GM21717 (cell line): ENCODE measurements around the gene ANO2.
"Not testable (repeated sequence)": the region's sequence is repeated elsewhere in the genome, so short reads cannot be mapped to it uniquely, and the experiment has no call there.

Experiments used
- ATAC-seq: cut with Tn5 transposase; IDR thresholded peaks from one replicate; pipeline ENCODE4 v1.9.1; 2021; ENCODE audit warnings: mild to moderate bottlenecking, moderate library complexity; ENCODE audit not compliant: unreplicated experiment

ANO2 gene

GRCh38 chr12:5685935-5686334 lies 259.1 kb downstream of the ANO2 start:
- no peak for ATAC-seq

GRCh38 chr12:5684989-5685388 lies 260.1 kb downstream of the ANO2 start:
- no peak for ATAC-seq

GRCh38 chr12:5682581-5682980 lies 262.5 kb downstream of the ANO2 start:
- no peak for ATAC-seq

GRCh38 chr12:5678176-5678575 lies 266.9 kb downstream of the ANO2 start:
- no peak for ATAC-seq

GRCh38 chr12:5669624-5670023 lies 275.4 kb downstream of the ANO2 start:
- ATAC-seq = not testable (repeated sequence)

GRCh38 chr12:5665615-5666014 lies 279.4 kb downstream of the ANO2 start:
- no peak for ATAC-seq

- ATAC-seq = no peak
These were observed 283.2 kb downstream of the ANO2 start for GRCh38 chr12:5661811-5662210.

- no peak for ATAC-seq
These were observed 284.8 kb downstream of the ANO2 start for GRCh38 chr12:5660238-5660637.

- not testable (repeated sequence) for ATAC-seq
These were observed 286.6 kb downstream of the ANO2 start for GRCh38 chr12:5658339-5658941.

- no peak for ATAC-seq
These were observed 288.2 kb downstream of the ANO2 start for GRCh38 chr12:5656836-5657235.

- no peak for ATAC-seq
These were observed 289.9 kb downstream of the ANO2 start for GRCh38 chr12:5655120-5655519.

- no peak for ATAC-seq
These were observed 291.0 kb downstream of the ANO2 start for GRCh38 chr12:5654019-5654418.

- ATAC-seq = no peak
These were observed 294.1 kb downstream of the ANO2 start for GRCh38 chr12:5650829-5651461.

- no peak for ATAC-seq
These were observed 294.8 kb downstream of the ANO2 start for GRCh38 chr12:5650281-5650680.

- no peak for ATAC-seq
These were observed 296.2 kb downstream of the ANO2 start for GRCh38 chr12:5648692-5649359.

GRCh38 chr12:5643266-5643665 lies 301.8 kb downstream of the ANO2 start:
- ATAC-seq = no peak

GRCh38 chr12:5637698-5638097 lies 307.4 kb downstream of the ANO2 start:
- no peak for ATAC-seq

- no peak for ATAC-seq
These were observed 308.2 kb downstream of the ANO2 start for GRCh38 chr12:5636907-5637306.

GRCh38 chr12:5633106-5633505 lies 312.0 kb downstream of the ANO2 start:
- ATAC-seq = no peak

GRCh38 chr12:5632453-5632852 lies 312.6 kb downstream of the ANO2 start:
- no peak for ATAC-seq

GRCh38 chr12:5631497-5631896 lies 313.6 kb downstream of the ANO2 start:
- ATAC-seq = no peak

- ATAC-seq = no peak
These were observed 314.3 kb downstream of the ANO2 start for GRCh38 chr12:5630726-5631125.
